Kidney epithelial cell (primary cell): Measurements from ENCODE around the gene OR1M1. TPM values are rescaled to one million over a fixed set of nuclear protein-coding genes. Genes with fewer than 3 reads are reported as not detected.

Experiments
- DNase-seq: peaks from one replicate; pipeline ENCODE4 v3.0.0-alpha.2; 2010; ENCODE audit warnings: low read depth
- H3K27me3 ChIP-seq: 2 replicates; pipeline ENCODE4 v1.6.0; 2011; ENCODE audit warnings: low read length; ENCODE audit not compliant: control insufficient read depth, insufficient read depth
- H3K36me3 ChIP-seq: 2 replicates; pipeline ENCODE4 v1.5.1; 2011; ENCODE audit warnings: low read length; ENCODE audit not compliant: control insufficient read depth, insufficient read depth
- H3K4me3 ChIP-seq: 2 replicates; pipeline ENCODE4 v1.5.1; 2011; ENCODE audit warnings: low read depth, mild to moderate bottlenecking, control low read depth, low read length
- total RNA-seq: library from RNA; depleted of rRNA; stranded (reverse); fragments of >200 nt; gene quantifications from 2 replicates; pipeline ENCODE4 v1.2.3, GENCODE V29; 2015
- TF ChIP-seq, protein P1 (sequence below): IDR thresholded peaks from 2 replicates; pipeline ENCODE4 v1.5.1; 2011; ENCODE audit warnings: mild to moderate bottlenecking, moderate library complexity, low read length, control low read depth, inconsistent platforms; ENCODE audit not compliant: insufficient read depth, poor library complexity, severe bottlenecking

Gene OR1M1
- total RNA-seq, 1 donor from 2014 or later = not detected

DNA sequence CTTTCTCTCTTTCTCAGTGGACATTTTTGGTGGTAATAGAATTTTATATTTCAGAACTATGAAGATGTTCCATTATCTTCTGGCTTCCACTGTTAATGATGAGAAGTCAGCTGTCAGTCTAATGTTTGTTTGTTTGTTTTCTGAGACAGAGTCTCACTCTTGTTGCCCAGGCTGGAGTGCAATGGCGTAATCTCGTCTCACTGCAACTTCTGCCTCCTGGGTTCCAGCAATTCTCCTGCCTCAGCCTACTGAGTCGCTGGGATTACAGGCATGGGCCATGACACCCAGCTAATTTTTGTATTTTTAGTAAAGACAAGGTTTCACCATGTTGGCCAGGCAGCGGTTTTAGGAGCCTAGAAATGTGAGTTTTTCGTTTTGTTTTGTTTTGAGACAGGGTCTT is 58.1 kb downstream of the OR1M1 start:
- Histone ChIP-seq H3K27me3 (no peaks in the 10 kb centered on the region), H3K36me3 (no peaks in the 10 kb centered on the region), H3K4me3 (no peak overlapping the region)
- DNase-seq = no peak
- TF ChIP-seq, protein P1, sequence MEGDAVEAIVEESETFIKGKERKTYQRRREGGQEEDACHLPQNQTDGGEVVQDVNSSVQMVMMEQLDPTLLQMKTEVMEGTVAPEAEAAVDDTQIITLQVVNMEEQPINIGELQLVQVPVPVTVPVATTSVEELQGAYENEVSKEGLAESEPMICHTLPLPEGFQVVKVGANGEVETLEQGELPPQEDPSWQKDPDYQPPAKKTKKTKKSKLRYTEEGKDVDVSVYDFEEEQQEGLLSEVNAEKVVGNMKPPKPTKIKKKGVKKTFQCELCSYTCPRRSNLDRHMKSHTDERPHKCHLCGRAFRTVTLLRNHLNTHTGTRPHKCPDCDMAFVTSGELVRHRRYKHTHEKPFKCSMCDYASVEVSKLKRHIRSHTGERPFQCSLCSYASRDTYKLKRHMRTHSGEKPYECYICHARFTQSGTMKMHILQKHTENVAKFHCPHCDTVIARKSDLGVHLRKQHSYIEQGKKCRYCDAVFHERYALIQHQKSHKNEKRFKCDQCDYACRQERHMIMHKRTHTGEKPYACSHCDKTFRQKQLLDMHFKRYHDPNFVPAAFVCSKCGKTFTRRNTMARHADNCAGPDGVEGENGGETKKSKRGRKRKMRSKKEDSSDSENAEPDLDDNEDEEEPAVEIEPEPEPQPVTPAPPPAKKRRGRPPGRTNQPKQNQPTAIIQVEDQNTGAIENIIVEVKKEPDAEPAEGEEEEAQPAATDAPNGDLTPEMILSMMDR = no peak

Other genes with a start within 250 kb of the OR1M1 start
- 0.34 and 0.50 TPM in 2 replicates for gene MUC16, start 76.7 kb upstream of the OR1M1 start, total RNA-seq
- not detected in 2 replicates for gene OR7G2, start 20.4 kb downstream of the OR1M1 start, total RNA-seq
- not detected in 2 replicates for gene OR7G1, start 28.7 kb downstream of the OR1M1 start, total RNA-seq
- gene OR7G3, start 39.9 kb downstream of the OR1M1 start, total RNA-seq = not detected in 2 replicates
- gene ZNF317, start 53.3 kb downstream of the OR1M1 start, total RNA-seq = 21.3 and 22.9 TPM in 2 replicates
- gene OR7D2, start 91.9 kb downstream of the OR1M1 start, total RNA-seq = 0.41 TPM in 1 of 2 replicates, not detected in the other
- not detected in 2 replicates for gene OR7D4, start 132.5 kb downstream of the OR1M1 start, total RNA-seq
- gene OR7E24, start 163.9 kb downstream of the OR1M1 start, total RNA-seq = not detected in 2 replicates
- 17.5 and 23.7 TPM in 2 replicates for gene ZNF699, start 222.8 kb downstream of the OR1M1 start, total RNA-seq
- 8.2 and 10.9 TPM in 2 replicates for gene ZNF559, start 237.1 kb downstream of the OR1M1 start, total RNA-seq